ENCODE measurements around the gene ASB2. TPM values are rescaled to one million over a fixed set of nuclear protein-coding genes. Genes with fewer than 3 reads are reported as not detected.

Gene ASB2
- total RNA-seq, 2 donors from 2014 or later = 0.11 TPM; not detected in 1

GRCh38 chr14:93893661-93894261, 82.6 kb downstream of the ASB2 start:
- no peak overlapping the region for H3K27ac ChIP-seq (ENCODE audit: low read depth, low read length)
- Mint-ChIP-seq H3K27ac (peak overlapping the region; percentile 44), H3K4me3 (no peak overlapping the region), H3K27me3 (ENCODE audit: insufficient read depth) (peaks cover under 1% of the 10 kb centered on the region), H3K36me3 (ENCODE audit: low read depth) (no peaks in the 10 kb centered on the region), H3K4me1 (peaks cover 38% of the 10 kb centered on the region), H3K9me3 (no peaks in the 10 kb centered on the region)
- H3K9me3 ChIP-seq (ENCODE audit: control insufficient read depth, low read length) = no peaks in the 10 kb centered on the region
- DNase-seq = peak; percentile 93
- H3K4me3 ChIP-seq (ENCODE audit: low read length) = no peak overlapping the region
- TF ChIP-seq CTCF (conservative IDR thresholded peaks at IDR 0.05) = no peak
- WGBS, 2 experiments (ENCODE audit: insufficient coverage in 1 of 2, insufficient read length in 1 of 2) = 55 to 74% methylated on average over 11 to 12 of the region's 12 CpGs
- no peak overlapping the region for H3K9ac ChIP-seq (ENCODE audit: extremely low read depth, low read length, poor library complexity, severe bottlenecking)
- H3K27me3 ChIP-seq (ENCODE audit: control insufficient read depth, insufficient read depth, low read length, poor library complexity, severe bottlenecking) = no peaks in the 10 kb centered on the region
- H3K36me3 ChIP-seq (ENCODE audit: control insufficient read depth, insufficient read depth, low read length) = no peaks in the 10 kb centered on the region
- H3K4me1 ChIP-seq (ENCODE audit: control insufficient read depth, insufficient read depth, low read length) = peaks cover 10% of the 10 kb centered on the region

DNA sequence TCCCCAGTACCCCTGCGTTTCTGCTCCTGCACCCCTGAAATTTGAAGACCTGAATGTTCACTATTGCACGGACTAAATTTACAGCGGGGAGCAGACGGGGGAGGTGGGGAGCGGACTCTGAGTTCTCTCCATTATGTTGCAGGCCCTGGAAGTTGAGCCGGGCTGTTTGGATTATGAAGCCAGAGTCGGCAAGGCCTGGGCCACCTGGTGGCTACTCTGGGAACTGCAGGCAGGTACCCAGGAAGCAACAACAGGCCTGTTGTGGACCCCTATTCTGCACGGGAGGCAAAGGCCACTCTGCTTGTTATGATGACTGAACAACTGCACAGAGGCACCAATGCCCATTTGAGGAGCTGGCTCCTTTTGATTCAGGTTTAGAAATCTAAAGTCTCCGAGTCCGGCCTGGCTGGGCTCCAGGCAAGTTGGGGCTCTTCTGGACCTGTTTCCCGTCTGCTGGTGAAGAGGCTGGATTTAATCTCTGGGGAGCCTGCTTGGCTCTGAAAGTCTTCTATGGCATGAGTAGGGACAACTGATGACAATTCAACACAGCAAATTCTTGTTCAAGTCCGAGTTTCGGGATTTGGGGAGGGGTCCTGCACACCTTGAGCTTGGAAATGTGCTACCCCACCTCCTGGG, 83.3 kb downstream of the ASB2 start:
- peak; percentile 95 for DNase-seq
- H3K4me3 Mint-ChIP-seq = no peak overlapping the region
- no peaks in the 10 kb centered on the region for H3K27me3 ChIP-seq (ENCODE audit: control insufficient read depth, insufficient read depth, low read length, poor library complexity, severe bottlenecking)

DNA sequence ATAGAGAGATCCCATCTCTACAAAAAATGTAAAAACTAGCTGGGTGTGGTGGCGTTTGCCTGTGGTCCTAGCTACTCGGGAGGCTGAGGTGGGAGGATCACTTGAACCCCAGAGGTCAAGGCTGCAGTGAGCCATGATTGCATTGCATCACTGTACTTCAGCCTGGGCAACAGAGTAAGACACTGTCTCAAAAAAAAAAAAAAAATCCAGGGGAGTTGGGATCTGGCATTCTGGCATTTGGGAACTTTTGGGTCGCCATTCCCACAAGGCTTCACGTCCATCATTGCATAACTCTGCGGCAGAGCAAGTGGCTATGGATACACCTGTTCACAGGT, 83.9 kb downstream of the ASB2 start:
- H3K9ac ChIP-seq (ENCODE audit: extremely low read depth, low read length, poor library complexity, severe bottlenecking) = no peak overlapping the region
- 71% methylated on average over 5 of the region's 5 CpGs; no CpG with 5 or more reads in 1 of the 2 experiments for WGBS, 2 experiments (ENCODE audit: insufficient coverage in 1 of 2, insufficient read length in 1 of 2)
- Mint-ChIP-seq H3K4me3 (no peak overlapping the region), H3K36me3 (ENCODE audit: low read depth) (no peaks in the 10 kb centered on the region), H3K27me3 (ENCODE audit: insufficient read depth) (peaks cover 5% of the 10 kb centered on the region), H3K9me3 (no peaks in the 10 kb centered on the region), H3K27ac (no peak overlapping the region), H3K4me1 (peaks cover 38% of the 10 kb centered on the region)
- H3K27me3 ChIP-seq (ENCODE audit: control insufficient read depth, insufficient read depth, low read length, poor library complexity, severe bottlenecking) = no peaks in the 10 kb centered on the region
- no peak overlapping the region for H3K4me3 ChIP-seq (ENCODE audit: low read length)
- TF ChIP-seq CTCF (conservative IDR thresholded peaks at IDR 0.05) = no peak
- no peak for DNase-seq
- H3K27ac ChIP-seq (ENCODE audit: low read depth, low read length) = no peak overlapping the region
- no peaks in the 10 kb centered on the region for H3K9me3 ChIP-seq (ENCODE audit: control insufficient read depth, low read length)
- peaks cover 10% of the 10 kb centered on the region for H3K4me1 ChIP-seq (ENCODE audit: control insufficient read depth, insufficient read depth, low read length)
- no peaks in the 10 kb centered on the region for H3K36me3 ChIP-seq (ENCODE audit: control insufficient read depth, insufficient read depth, low read length)

More for the DNA sequence above, 83.3 kb downstream of the ASB2 start:
- Histone ChIP-seq H3K36me3 (ENCODE audit: control insufficient read depth, insufficient read depth, low read length) (no peaks in the 10 kb centered on the region), H3K4me3 (ENCODE audit: low read length) (no peak overlapping the region), H3K9ac (ENCODE audit: extremely low read depth, low read length, poor library complexity, severe bottlenecking) (no peak overlapping the region), H3K9me3 (ENCODE audit: control insufficient read depth, low read length) (no peaks in the 10 kb centered on the region), H3K27ac (ENCODE audit: low read depth, low read length) (no peak overlapping the region), H3K4me1 (ENCODE audit: control insufficient read depth, insufficient read depth, low read length) (peaks cover 10% of the 10 kb centered on the region)
- WGBS, 2 experiments (ENCODE audit: insufficient coverage in 1 of 2, insufficient read length in 1 of 2) = 42 to 53% methylated on average over 9 to 13 of the region's 13 CpGs
- TF ChIP-seq CTCF (conservative IDR thresholded peaks at IDR 0.05) = peak; percentile 99
- Mint-ChIP-seq H3K27ac (no peak overlapping the region), H3K36me3 (ENCODE audit: low read depth) (no peaks in the 10 kb centered on the region), H3K27me3 (ENCODE audit: insufficient read depth) (peaks cover 5% of the 10 kb centered on the region), H3K9me3 (no peaks in the 10 kb centered on the region), H3K4me1 (peaks cover 38% of the 10 kb centered on the region)
